HL-60 (cell line): ENCODE results near the gene MED6.
A peak's percentile ranks its signal among the peaks of the same experiment; 100 is the strongest.

Source experiments
- DNase-seq, 2 experiments: peaks; one replicate each; pipeline ENCODE4 v3.0.0-alpha.2; 2010 to 2020; ENCODE audit warnings: low read depth in 1 of 2, low spot score in 1 of 2
- H3K27ac ChIP-seq: fragments of 250-450 bp; sonication (Bioruptor Pico); replicated peaks from 2 replicates; pipeline ENCODE4 v1.5.1; 2020; ENCODE audit warnings: mild to moderate bottlenecking, moderate library complexity
- H3K27me3 ChIP-seq: fragments of 250-450 bp; sonication (Bioruptor Pico); 2 replicates; pipeline ENCODE4 v1.5.1; 2021; ENCODE audit warnings: mild to moderate bottlenecking, moderate library complexity; ENCODE audit not compliant: insufficient read depth, poor library complexity, severe bottlenecking
- H3K4me3 ChIP-seq: replicated peaks from 2 replicates; pipeline ENCODE4 v1.5.1; 2011; ENCODE audit warnings: mild to moderate bottlenecking, control low read depth, low read length; ENCODE audit not compliant: insufficient read depth
- CTCF ChIP-seq: IDR thresholded peaks from one replicate; pipeline ENCODE4 v1.5.1; 2011; ENCODE audit warnings: low read length, control low read depth, inconsistent platforms; ENCODE audit not compliant: insufficient read depth
- GABPA ChIP-seq: IDR thresholded peaks from 2 replicates; pipeline ENCODE4 v1.6.1; 2012; ENCODE audit warnings: low read depth
- POLR2AphosphoS5 ChIP-seq: IDR thresholded peaks from 2 replicates; pipeline ENCODE4 v1.6.1; 2012; ENCODE audit warnings: low read depth
- REST ChIP-seq: IDR thresholded peaks from 2 replicates; pipeline ENCODE4 v1.6.1; 2012; ENCODE audit warnings: low read depth; ENCODE audit not compliant: insufficient replicate concordance
- SPI1 ChIP-seq: IDR thresholded peaks from 2 replicates; pipeline ENCODE4 v1.6.1; 2012; ENCODE audit warnings: low read depth, mild to moderate bottlenecking, borderline replicate concordance

The MED6 gene

GRCh38 chr14:70622111-70622712 lies 21.8 kb upstream of the MED6 start:
- Histone ChIP-seq H3K27me3 (no peaks in the 10 kb centered on the region), H3K4me3 (no peak overlapping the region), H3K27ac (no peak overlapping the region)
- no peak for TF ChIP-seq SPI1
- TF ChIP-seq GABPA = no peak
- TF ChIP-seq CTCF = peak; percentile 34
- no peak for TF ChIP-seq REST
- DNase-seq = peak in 1 of 2 experiments; percentile 9

- TF ChIP-seq GABPA = no peak
- no peak for TF ChIP-seq POLR2AphosphoS5
- TF ChIP-seq REST = no peak
- no peak for TF ChIP-seq CTCF
- TF ChIP-seq SPI1 = no peak
- Histone ChIP-seq H3K27me3 (no peaks in the 10 kb centered on the region), H3K27ac (no peak overlapping the region), H3K4me3 (no peak overlapping the region)
- DNase-seq = no peak
Measured at GRCh38 chr14:70619708-70620107, 19.3 kb upstream of the MED6 start.

GRCh38 chr14:70618314-70618713 lies 17.9 kb upstream of the MED6 start:
- no peaks in the 10 kb centered on the region for H3K27me3 ChIP-seq
- H3K4me3 ChIP-seq = no peak overlapping the region
- no peak for DNase-seq
- no peak overlapping the region for H3K27ac ChIP-seq
- no peak for TF ChIP-seq CTCF
- no peak for TF ChIP-seq REST
- TF ChIP-seq GABPA = no peak
- no peak for TF ChIP-seq SPI1
- no peak for TF ChIP-seq POLR2AphosphoS5
